ENCODE data around the gene P2RY6.

The P2RY6 gene

DNA sequence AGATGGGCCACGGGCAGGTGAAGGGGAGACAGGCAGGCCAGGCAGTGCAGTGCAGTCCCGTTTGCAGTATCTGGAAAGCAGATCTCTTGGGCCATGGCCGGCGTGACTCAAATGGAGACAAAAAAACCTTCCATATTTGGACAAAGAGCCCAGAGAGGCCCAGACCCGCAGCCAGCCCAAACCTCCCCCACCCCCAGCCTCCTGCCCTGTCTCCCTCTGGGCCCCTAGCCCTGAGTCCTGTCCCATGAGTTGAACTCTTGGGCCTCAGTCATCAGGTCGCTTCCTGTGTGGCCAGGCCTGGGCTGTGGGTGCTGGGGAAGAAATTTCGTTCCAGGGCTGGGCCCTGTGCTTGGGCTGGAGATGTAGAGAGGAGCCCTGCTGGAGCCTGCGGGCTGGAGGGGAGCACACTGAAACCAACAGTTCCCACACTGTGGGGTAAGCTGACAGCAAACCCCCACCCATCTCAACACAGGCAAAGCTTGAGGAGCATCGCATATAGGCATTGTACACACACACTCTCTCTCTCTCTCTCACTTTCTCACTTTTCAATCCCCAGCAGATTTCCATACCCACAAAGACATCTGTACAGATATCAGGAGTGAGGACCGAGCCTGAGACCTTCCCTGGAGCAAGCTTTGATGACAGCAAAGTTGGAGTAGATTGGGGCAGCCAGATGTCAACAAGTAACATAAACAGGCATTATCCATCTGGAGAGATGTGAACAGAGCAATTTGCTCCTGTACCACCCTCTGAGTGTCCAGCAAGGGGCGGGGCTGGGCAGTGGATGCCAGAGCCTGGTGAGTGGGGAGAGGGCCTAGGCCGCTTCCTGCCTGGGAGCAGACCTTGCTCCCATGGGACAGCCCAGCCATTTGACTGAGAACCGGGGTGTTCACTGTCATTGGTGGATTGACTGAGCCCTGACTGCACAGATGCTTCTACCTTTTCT is 53.2 kb downstream of the P2RY6 start:
- H3K9ac ChIP-seq (ENCODE audit: low read depth, low read length), result no peak overlapping the region

DNA sequence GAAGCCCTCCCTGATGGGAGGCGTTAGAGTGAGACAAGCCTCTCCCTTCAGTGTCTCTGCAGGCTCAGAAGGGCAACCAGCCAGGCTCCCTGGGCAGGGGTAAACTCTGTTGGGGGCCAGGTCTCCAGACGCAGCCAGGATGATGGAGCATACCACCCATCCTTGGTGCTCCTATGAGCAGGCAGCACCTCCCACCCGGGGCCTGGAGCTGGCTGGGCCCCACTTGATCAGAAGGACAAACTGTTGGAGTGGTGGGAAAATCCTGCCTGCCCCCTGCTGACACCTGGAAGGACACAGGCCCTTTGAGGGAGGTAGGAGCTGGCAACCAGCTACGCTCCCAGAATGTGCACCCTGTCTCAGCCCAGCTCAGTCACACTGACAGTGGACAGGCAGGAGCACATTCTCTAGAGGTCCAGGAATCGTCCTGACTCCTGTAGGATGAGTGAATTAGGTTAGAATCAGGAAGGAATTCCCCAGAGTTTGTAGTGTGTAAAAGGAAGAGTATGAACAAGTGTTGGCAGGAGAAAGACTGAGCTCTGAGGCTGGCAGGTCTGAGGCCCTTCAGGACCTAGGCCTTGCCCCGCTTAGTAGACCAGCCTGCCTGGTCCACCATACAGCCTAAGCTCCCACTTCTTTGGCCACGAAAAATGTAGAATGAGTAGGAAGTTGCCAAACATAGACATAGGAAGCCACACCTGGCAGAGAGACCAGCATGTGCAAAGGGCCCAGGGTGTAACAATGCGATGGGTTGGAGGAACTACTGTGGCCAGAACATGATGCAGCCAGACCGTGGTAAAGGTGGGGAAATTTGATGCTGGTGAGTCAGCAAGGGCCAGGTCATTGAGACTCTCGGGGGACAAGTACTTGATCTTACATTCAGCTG is 55.0 kb downstream of the P2RY6 start:
- H3K9me3 ChIP-seq (ENCODE audit: control insufficient read depth, insufficient read depth, low read length), result no peaks in the 10 kb centered on the region
- H3K36me3 ChIP-seq (ENCODE audit: insufficient read depth, low read length), result no peaks in the 10 kb centered on the region
- H3K9ac ChIP-seq (ENCODE audit: low read depth, low read length), result no peak overlapping the region
- H3K4me1 ChIP-seq (ENCODE audit: insufficient read depth, low read length), result peaks cover 38% of the 10 kb centered on the region

More for the DNA sequence above, 53.2 kb downstream of the P2RY6 start:
- Histone ChIP-seq H3K36me3 (ENCODE audit: insufficient read depth, low read length) (no peaks in the 10 kb centered on the region), H3K4me1 (ENCODE audit: insufficient read depth, low read length) (peaks cover 29% of the 10 kb centered on the region), H3K9me3 (ENCODE audit: control insufficient read depth, insufficient read depth, low read length) (no peaks in the 10 kb centered on the region)

DNA sequence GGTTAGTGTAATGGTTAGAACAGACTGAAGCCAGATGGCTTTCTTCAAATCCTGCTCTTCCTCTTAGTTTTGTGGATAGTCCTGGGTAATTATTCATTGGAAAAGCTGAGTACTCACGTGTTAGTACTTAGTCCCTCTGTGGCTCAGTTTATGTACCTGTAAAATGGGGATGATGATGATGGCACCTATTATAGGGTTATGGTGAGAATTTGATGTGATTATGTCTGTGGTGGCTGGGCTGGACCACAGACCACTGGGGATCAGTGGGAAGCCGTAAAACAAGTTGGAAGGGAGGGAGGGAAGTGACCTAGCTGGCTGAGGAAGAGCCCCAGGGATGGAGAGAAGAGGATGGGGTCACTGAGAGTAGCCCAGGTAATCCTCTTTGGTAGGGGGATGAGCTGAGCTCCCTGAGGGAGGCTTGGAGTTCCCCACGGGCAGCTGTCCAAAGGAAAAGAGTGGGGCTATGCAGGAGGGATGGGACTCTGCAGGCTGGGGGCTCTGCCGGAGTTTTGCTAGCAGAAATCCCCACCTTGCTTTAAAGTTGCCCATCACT is 55.8 kb downstream of the P2RY6 start:
- peaks cover 38% of the 10 kb centered on the region for H3K4me1 ChIP-seq (ENCODE audit: insufficient read depth, low read length)
- no peaks in the 10 kb centered on the region for H3K36me3 ChIP-seq (ENCODE audit: insufficient read depth, low read length)
- H3K9ac ChIP-seq (ENCODE audit: low read depth, low read length), result no peak overlapping the region
- H3K9me3 ChIP-seq (ENCODE audit: control insufficient read depth, insufficient read depth, low read length), result no peaks in the 10 kb centered on the region

DNA sequence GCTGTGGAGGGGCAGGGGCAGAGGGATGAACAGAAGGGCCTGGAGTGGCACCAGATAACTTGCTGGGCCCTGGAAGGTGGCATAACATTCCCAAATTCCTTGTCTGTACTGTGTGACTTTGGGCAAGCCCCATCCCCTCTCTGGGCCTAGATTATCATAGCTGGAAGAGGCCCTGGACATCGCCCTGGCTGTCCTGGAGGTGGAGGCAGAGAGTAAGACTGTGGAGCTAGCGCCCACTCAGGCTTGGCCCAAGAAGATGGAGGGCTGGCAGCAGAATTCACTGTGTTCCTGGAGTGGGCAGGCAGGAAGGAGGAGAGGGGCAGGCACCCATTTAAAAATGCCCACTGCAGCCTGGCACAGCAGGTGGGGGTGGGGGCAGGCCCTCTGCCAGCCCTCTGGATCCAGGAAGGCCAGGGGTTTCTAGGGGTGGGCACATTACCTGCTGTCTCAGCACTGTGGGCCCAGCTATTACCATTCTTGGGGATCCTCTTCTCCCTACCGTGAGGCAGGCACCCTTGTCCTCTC is 58.5 kb downstream of the P2RY6 start:
- Histone ChIP-seq H3K36me3 (ENCODE audit: insufficient read depth, low read length) (no peaks in the 10 kb centered on the region), H3K4me1 (ENCODE audit: insufficient read depth, low read length) (peaks cover 52% of the 10 kb centered on the region), H3K9ac (ENCODE audit: low read depth, low read length) (no peak overlapping the region), H3K9me3 (ENCODE audit: control insufficient read depth, insufficient read depth, low read length) (no peaks in the 10 kb centered on the region)

DNA sequence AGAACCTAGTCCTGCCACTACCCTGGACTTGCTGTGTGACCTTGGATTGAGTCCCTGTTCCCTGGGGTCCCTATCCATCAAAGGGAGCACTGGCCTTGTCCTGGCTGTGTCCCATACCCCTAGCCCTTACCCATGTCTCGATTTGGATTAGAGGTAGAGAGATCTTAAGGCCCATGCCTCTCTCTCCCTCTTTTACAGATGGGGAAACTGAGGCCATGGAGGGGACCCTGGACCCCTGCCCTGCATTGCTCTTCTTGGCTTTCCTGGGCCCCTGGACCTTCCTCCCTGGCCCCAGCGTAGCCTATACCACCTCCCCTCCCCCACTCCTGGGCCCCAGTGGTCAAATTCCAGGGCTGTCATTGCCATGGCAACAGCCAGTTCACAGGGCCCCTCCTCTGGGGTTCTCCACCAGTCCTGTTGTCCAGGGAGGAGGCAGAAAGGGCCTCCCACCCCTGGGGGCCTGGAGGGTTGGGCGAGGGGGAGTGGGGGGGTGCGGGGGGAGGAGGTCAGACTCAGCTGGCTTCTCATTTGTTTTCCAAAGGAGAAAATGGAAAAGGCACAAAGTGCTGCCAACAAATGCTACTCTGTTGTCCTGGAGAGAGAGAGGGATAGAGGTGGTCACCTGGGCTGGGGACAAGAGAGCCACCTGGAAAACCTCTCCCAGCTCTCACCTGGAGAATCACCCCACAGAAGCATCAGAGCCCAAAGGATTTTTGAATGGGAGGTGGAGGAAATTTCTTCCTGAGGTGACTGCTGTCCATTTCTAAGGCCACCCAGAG is 59.2 kb downstream of the P2RY6 start:
- Histone ChIP-seq H3K9me3 (ENCODE audit: control insufficient read depth, insufficient read depth, low read length) (no peaks in the 10 kb centered on the region), H3K4me1 (ENCODE audit: insufficient read depth, low read length) (peaks cover 52% of the 10 kb centered on the region), H3K36me3 (ENCODE audit: insufficient read depth, low read length) (no peaks in the 10 kb centered on the region), H3K9ac (ENCODE audit: low read depth, low read length) (no peak overlapping the region)

DNA sequence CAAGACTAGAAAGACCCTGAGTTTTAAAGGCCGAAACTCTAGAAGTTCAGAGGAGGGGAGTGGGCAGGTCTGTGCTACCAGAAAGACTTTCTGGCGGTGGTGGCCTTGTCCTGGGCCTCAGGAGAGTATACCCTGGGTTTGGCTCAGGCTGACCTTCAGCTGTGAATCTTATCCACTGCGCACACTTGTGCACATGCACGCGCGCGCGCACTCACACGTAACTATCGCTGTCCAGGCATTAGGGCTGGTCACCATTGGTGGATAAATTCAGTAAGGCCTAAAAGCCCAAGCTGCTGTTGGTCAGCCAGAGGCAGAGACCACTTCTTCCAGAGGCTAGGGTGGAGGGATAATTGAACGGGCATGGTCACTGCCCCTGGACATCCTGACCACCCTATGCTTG is 61.0 kb downstream of the P2RY6 start:
- Histone ChIP-seq H3K9ac (ENCODE audit: low read depth, low read length) (no peak overlapping the region), H3K9me3 (ENCODE audit: control insufficient read depth, insufficient read depth, low read length) (no peaks in the 10 kb centered on the region), H3K36me3 (ENCODE audit: insufficient read depth, low read length) (no peaks in the 10 kb centered on the region), H3K4me1 (ENCODE audit: insufficient read depth, low read length) (peaks cover 46% of the 10 kb centered on the region)

DNA sequence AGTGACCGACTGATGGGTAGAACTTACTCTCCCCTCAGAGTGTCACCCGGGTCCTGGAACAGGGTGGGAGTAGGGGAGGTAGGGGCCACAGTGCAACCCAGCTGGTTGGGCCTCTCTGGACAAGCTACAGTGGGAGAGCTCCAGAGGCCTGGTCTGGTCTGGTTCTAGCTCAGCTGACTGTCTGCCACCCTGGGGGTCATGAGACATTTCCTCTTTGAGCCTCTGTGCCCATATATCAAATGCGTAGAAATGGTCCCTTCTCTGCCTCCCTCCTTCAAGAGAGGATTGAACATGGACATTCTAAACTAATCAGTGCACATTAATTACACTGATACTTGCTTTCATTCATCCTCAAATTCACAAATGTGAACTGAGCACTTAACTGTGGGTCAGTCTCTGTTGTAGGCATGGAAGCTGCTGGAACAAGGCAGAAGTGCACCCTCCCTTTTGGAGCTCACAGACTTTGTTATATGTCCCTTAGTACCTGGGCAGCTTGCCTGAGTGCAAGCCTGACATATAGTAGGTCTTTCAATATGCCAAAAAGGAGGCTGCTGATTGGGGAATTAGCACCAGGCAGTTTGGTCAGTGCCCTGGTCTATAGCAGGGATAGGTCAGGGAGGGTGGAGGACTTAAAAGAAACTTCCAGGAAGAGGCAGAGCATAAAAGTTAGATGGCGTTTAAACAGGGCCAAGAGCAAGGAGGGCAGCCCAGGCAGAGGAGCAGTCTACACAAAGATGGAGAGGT is 61.7 kb downstream of the P2RY6 start:
- peaks cover 46% of the 10 kb centered on the region for H3K4me1 ChIP-seq (ENCODE audit: insufficient read depth, low read length)
- H3K9me3 ChIP-seq (ENCODE audit: control insufficient read depth, insufficient read depth, low read length), result no peaks in the 10 kb centered on the region
- H3K9ac ChIP-seq (ENCODE audit: low read depth, low read length), result no peak overlapping the region
- no peaks in the 10 kb centered on the region for H3K36me3 ChIP-seq (ENCODE audit: insufficient read depth, low read length)

DNA sequence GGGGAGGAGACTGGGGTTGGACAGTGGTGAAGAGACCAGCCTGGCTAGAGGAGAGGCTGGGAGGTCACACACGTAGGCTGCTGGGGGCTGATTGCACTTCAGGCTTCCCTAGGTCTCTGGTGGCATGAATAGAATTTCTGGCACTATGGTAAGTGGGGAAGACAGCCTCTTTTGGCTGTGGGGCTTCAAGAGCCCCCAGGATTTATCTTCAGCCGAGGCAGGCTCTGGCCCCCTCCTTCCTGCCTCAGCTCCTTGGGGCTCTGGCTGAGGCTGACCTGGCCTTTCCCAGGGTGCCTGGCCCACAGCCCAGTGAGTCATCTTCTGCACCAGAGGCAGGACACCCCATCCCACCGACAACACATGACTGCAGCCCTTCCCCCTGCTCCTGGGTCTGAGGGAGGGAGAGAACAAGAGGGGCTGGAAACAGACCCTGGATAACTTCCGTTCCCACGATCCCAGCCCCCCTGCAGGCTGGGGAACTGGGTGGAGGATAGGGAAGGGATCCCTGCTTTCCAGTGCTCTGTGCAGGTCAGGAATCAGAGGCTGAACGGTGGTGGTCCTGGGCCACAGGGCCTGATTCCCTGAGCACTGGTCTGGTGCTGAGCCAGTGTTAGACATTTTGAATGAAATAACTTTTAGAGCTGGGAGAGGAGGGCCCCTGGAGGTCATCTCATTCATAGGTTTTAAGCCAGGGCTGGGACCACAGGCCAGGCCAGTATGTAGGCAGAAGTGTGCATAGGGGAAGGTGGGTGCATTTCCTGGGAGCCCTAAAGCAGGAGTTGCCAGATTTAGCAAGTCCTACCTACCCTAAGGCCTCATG is 62.5 kb downstream of the P2RY6 start:
- H3K9ac ChIP-seq (ENCODE audit: low read depth, low read length), result no peak overlapping the region
- H3K36me3 ChIP-seq (ENCODE audit: insufficient read depth, low read length), result no peaks in the 10 kb centered on the region
- no peaks in the 10 kb centered on the region for H3K9me3 ChIP-seq (ENCODE audit: control insufficient read depth, insufficient read depth, low read length)
- peaks cover 46% of the 10 kb centered on the region for H3K4me1 ChIP-seq (ENCODE audit: insufficient read depth, low read length)

DNA sequence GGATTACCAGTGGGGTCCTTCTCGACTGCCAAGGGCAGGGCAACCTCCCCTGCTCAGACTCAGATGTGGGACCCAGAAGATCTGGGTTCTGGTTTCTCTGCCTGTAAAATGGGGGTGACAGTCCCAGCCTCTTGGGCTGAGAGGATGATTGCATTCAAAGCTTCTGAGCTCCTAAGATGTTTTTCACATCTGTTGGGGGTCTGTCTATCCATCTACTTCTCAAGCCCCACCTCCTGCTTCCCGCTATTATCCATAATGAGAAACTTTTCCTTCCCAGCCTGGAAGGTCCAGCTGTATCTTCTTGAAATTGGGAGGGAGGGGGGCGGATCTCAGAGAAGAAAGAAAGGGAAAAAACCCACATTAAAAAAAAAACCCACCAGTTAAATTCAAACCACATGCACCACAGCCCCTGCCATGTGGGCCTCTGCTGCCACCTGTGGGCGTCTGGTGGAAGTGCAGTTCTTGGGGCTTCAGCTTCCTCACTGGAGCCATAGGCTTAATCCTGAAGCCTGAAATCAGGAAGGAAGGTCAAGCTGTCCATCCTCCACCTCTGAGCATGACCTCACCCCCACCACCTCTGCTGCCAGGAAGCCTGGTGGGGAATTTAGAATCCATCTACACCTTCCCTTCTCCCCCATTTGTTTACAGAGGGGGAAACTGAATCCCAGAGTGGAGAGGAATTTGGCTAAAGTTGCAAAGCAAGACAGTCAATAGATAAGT is 63.2 kb downstream of the P2RY6 start:
- Histone ChIP-seq H3K4me1 (ENCODE audit: insufficient read depth, low read length) (peaks cover 48% of the 10 kb centered on the region), H3K9me3 (ENCODE audit: control insufficient read depth, insufficient read depth, low read length) (no peaks in the 10 kb centered on the region), H3K9ac (ENCODE audit: low read depth, low read length) (no peak overlapping the region), H3K36me3 (ENCODE audit: insufficient read depth, low read length) (no peaks in the 10 kb centered on the region)

DNA sequence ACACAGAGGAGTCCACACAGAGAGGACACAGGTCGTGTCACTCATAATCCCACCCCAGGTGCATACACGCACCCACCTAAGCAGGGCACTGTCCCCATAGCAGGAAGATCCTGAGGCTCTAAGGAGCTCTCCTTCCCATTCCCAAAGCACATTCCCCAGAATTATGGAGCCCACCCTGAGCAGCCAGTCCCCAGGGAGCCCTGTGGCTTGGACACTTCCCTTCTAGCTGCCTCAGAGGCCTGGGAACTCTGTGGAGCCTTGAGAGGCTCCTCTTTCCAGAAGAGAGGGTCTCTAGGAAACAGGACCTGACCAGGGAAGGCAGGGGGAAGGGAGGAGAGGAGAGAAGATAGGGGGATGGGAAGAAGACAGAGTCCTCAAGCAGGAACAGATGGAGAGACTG is 65.7 kb downstream of the P2RY6 start:
- no peaks in the 10 kb centered on the region for H3K9me3 ChIP-seq (ENCODE audit: control insufficient read depth, insufficient read depth, low read length)
- no peaks in the 10 kb centered on the region for H3K36me3 ChIP-seq (ENCODE audit: insufficient read depth, low read length)
- H3K9ac ChIP-seq (ENCODE audit: low read depth, low read length), result no peak overlapping the region
- peaks cover 25% of the 10 kb centered on the region for H3K4me1 ChIP-seq (ENCODE audit: insufficient read depth, low read length)

DNA sequence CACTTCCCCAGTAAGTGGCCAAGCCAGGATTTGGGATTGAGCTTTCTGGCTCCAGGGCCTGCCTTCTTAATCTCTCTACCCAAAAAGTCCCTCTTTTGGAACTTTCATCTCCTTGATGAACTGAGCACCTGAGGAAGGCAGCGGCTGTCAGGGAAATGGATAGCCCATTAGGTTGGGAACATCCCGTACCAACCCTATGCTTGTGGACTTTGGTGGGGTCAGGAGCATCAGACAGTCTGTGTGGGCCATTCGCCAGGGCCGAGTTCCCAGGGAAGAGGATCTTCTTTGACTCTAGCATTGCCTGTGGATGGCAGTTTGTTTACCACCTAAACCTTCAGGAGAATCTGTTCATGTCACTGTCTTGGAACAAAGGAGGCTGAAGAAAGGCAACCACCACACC is 66.1 kb downstream of the P2RY6 start:
- Histone ChIP-seq H3K9ac (ENCODE audit: low read depth, low read length) (no peak overlapping the region), H3K36me3 (ENCODE audit: insufficient read depth, low read length) (no peaks in the 10 kb centered on the region), H3K9me3 (ENCODE audit: control insufficient read depth, insufficient read depth, low read length) (no peaks in the 10 kb centered on the region), H3K4me1 (ENCODE audit: insufficient read depth, low read length) (peaks cover 23% of the 10 kb centered on the region)

DNA sequence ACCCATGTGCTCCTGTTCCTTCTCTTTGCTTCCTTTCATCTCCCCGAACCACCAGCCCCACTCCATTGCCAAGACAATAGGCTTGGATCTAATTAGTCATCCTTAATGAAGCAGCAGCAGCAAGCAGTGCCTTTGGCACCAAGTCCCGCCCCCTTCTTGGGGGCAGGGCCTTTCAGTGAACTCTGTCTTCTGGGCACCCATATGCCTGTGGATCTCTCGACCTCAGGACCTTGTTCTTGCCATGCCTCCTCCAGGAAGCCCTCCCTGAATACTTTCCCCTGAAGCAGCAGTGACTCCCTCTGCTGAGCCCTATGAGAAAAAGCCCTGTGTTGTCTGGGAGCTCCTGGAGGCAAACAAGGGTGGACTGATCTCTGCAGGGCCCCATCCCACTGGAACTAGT is 68.0 kb downstream of the P2RY6 start:
- H3K4me1 ChIP-seq (ENCODE audit: insufficient read depth, low read length), result peaks cover 10% of the 10 kb centered on the region
- no peak overlapping the region for H3K9ac ChIP-seq (ENCODE audit: low read depth, low read length)
- H3K9me3 ChIP-seq (ENCODE audit: control insufficient read depth, insufficient read depth, low read length), result no peaks in the 10 kb centered on the region
- no peaks in the 10 kb centered on the region for H3K36me3 ChIP-seq (ENCODE audit: insufficient read depth, low read length)

All from ES-I3 (cell line).